Activated CD4-positive, alpha-beta T cell treated with anti-CD3 and anti-CD28 coated beads for 24 hours (primary cell): Measurements from ENCODE around the gene TRRAP.

ENCODE experiments used
- DNase-seq, 2 donors: peaks; one replicate each; pipeline ENCODE4 v3.0.0-alpha.2; 2020; ENCODE audit warnings: low read depth in 2 of 2

TRRAP gene

DNA sequence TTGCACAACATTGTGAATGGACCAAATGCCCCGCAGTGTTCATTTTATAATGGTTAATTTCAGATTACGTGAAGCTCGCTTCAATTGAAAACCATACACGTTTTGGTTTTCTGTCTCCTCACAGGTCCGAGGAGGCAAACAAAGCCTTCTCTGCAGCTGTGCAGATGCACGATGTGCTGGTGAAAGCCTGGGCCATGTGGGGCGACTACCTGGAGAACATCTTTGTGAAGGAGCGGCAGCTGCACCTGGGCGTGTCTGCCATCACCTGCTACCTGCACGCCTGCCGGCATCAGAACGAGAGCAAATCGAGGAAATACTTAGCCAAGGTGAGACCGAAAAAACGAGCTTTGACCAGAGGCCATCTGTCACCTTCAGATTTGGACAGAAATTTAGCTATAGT lies 110.3 kb downstream of the TRRAP start:
- no peak for DNase-seq

DNA sequence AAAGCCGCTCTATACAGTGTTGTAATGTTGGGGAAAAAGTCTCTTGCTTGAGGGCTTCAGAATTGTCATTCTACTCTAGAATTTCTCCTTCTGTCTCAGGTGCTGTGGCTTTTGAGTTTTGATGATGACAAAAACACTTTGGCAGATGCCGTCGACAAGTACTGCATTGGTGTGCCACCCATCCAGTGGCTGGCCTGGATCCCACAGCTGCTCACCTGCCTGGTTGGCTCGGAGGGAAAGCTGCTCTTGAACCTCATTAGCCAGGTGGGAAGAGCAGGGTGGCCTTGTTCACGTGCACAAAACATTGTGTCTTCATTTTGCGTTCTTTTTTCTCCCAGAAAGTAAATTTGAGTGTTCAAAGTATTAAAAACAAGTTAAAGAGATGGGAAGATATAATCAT lies 112.0 kb downstream of the TRRAP start:
- no peak for DNase-seq

DNA sequence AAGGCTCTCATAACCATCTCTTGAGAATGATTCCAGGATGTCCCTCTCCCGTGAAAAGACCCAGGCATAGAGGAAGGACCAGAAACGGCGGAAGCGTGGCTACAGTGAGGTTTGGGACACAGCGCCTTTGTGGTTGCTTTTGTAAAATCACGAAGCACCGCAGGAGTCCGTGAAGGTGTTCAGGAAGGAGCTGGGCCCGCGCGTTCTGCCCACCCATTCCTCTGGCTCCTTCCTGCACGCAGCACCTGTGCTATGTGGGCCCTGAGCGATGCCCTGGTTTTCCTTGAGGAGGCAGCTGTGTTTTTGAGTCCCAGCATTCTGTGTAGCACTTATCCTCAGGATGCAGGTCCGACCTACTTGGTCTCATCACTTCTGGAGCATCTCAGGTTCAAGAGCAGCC lies 112.8 kb downstream of the TRRAP start:
- no peak for DNase-seq

DNA sequence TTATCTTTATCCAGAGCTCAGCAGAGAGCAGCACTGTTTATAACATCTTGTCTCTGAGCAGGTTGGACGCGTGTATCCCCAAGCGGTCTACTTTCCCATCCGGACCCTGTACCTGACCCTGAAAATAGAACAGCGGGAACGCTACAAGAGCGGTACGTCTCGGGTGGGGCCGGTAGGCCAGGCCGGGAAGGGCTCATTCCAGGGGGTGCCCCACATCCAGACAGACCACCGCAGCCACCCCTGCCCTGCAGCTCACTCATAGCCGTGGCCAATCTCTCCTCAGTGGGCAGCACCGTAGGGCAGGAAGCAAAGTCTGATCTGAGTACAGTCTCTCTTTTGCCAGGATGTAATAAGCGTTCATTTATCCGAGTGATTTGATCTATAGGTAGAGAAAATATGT lies 113.7 kb downstream of the TRRAP start:
- DNase-seq = no peak

DNA sequence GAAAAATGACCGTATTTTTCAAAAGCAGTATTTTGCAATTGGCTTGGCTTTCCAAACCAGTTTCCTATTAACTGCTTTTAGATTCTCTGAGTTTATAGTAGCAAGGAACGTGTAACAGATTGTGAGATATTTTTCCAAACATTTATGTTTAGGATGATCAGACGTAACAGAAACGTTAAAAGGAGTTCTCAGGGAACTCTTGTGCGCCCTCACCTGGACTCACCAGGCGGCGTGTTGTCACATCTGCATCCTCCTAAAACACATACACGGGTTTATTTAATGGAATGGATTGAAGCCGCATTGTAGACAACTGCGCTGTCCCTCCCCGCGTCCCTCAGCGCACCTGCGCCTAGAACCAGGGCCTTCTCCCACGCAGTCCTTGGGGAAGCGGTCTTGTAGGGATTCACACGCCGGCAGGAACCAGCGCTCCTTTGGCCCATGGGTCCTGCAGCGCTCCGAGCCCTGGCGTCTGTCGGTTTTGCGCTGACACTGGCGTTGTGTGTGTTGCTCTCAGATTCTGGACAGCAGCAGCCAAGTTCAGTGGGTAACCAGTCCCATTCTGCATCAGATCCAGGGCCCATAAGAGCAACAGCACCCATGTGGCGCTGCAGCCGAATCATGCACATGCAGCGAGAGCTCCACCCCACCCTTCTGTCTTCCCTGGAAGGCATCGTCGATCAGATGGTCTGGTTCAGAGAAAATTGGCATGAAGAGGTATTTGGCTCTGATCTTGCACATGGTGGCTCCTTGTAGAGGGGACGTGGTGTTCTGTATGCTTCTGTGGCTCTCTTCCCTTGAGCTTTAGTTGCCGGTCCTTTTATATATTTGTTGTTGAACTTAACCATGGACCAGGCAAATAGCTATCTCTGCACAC lies 114.9 kb downstream of the TRRAP start:
- DNase-seq = no peak

DNA sequence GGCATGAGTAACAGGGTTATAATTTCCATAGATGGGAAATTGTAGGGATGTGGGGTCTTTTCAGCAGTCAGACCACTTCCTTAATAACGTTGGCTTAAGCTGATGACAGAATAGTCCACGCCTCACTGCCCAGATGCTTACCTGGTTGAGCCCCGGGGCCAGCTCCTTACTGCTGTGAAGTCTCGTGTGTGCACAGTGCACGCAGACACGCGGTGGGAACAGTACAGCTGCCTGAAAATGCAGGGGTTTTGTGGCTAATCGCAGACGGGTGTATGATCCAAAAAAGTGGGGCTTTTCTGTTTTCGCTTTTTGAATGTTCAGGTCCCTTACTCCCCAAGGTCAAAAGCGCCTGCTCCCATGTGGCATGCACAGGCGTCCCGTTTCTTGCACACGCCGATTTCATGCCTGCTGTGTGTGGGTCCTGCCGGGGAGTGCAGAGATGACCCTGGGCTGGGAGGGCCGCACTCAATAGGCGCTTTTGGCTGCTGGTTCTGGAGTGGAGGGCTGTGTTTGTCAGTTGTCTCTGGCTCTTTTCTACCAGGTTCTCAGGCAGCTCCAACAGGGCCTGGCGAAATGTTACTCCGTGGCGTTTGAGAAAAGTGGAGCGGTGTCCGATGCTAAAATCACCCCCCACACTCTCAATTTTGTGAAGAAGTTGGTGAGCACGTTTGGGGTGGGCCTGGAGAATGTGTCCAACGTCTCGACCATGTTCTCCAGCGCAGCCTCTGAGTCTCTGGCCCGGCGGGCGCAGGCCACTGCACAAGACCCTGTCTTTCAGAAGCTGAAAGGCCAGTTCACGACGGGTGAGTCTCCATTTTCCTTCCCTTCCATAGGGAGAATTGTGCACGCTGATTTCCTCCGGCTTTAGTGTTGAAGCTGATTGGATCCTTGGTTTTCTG lies 116.0 kb downstream of the TRRAP start:
- DNase-seq = no peak

DNA sequence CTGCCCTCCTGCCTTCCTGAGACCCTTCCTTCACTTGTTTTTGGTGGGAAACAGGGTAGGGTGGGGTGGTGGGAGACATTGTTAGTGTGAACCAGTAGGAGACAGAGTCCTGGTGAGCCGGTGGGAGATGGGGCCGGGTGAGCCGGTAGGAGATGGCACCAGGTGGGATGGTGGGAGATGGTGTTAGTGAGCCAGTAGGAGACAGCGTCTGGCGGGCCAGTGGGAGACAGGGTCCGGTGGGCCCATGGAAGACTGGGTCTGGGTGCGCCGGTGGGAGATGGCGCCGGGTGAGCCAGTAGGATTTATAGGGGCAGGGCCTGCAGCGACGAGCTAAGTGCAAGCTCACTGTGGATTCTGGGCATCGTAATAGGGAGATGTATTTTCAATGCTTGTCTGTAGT lies 116.8 kb downstream of the TRRAP start:
- DNase-seq = no peak

DNA sequence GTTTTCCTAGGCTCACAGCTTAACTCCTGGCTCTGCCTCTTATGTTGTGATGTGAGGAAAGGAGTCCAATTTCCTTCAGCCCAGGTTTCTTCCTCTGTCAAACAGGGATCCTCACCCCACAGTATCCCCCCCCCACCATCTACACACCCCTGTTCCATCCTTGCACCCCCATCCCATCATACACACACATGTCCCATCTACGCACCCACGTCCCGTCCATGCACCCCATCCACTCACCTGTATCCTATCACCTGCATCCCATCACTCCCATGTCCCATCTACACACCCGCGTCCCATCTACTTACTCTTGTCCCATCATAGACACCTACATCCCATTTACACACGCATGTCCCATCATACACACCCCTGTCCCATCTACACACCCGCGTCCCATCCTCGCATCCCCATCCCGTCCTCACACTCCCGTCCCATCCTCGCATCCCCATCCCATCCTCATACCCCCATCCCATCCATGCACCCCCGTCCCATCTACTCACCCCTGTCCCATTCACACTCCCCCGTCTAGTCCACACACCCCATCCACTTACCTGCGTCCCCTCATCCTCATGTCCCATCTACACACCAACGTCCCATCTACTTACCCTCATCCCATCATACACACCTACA lies 117.3 kb downstream of the TRRAP start:
- DNase-seq = no peak

DNA sequence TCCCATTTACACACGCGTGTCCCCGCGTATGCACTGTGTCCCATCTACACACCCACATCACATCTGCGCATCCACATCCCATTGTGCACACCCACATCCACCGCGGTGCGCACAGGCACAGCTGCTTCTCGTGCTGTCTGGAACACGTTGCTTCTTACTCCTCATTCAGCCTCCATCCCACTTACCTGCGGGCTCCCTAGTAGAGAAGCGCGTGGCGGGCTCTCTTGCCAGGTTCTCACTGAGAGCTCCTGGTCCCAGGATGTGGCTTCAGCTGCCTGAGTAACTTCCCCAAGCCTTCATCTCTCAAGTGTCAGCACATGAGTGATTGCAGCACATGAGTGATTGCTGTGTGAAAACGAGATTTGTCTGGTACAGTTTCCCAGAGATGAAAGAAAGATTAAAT lies 117.8 kb downstream of the TRRAP start:
- DNase-seq = no peak

DNA sequence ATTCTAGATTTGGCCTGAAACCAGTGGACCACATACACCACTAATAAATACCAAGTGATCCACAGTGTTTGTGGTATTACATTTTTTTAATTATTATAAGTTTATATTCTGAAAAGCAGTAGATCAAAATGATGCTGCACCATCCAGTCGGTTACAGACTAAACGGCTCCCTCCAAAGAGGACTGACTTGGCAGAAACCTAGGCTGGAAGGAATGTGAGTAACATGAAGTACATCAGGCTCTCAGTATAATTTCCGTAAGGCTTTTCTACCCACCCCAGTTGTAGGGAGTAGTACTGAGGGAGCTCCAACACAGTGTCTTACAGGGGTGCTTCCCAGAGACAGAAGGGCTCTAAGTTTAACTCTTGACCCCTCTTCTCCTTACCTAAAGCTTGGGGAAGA lies 119.5 kb downstream of the TRRAP start:
- no peak for DNase-seq

DNA sequence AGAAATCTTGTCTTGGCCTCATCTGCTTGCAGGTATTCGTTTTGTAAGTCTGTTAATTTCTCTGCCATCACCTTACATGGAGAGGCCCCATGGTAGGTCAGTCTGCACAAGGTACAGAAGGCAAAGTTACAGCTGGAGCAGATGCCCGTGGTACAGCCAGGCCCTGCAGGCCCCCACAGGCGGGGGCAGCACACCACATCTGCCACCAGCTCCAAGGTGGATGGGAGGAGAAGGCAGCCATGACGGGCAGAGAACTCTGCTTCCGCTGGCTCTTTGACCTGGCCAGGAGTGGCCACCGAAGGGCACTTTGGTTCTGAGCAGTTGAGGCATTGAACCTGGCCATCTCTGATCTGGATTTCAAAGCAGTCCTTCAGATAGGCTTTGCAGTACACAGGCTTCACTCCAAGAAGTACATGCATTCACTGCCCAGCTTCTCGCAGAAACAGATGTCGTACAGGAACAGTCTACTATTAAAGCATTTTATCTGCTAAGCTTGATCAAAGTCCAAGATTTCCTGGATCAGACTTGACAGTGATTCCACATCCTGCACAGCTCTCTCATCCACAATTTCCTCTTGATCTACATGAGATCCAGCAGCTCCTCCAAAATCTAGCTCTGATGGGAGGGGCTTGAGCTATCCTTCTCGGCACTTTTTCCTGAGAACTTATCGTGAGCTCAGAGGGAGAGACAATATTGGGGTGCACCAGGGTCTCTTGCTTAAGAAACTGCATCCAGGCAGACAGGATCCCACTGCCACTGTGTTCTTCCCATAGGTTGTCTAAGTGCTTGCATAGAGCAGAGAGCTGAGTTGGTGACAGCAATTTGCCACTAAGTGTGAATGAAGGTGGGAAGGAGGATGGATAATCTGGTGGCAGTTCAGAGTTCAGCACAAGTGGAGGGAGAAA lies 120.7 kb downstream of the TRRAP start:
- DNase-seq = no peak

DNA sequence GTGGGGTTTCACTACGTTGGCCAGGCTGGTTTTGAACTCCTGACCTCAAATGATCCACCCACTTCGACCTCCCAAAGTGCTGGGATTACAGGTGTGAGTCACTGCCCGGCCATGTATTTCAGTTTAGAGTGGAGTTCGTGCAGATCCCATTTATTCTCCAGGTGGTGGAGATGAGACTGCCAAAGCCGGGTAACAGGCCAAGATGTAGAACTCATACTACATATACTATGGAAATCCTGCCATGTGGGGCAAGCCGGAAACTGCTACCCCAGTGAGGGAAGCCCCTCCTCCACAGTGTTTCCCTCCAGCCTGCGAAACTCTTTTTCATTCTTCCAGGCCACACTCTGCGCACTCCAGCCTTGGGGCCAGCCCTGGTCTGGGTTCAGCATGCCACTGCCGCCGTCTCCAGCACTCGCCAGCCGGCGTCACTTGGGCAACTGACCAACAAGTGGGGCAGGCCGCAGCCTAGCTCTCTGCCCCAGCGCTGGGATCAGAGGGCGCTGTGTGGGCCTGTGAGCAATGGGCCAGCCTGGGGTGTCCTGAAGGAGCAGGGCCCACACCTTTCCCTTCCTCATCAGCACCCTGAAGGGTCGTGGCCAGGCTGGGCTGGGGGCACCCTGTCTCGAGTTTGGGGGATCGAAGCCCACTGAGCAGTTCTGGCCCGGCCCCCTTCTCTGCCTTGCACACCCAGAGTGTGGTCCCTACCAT lies 122.0 kb downstream of the TRRAP start:
- no peak for DNase-seq

DNA sequence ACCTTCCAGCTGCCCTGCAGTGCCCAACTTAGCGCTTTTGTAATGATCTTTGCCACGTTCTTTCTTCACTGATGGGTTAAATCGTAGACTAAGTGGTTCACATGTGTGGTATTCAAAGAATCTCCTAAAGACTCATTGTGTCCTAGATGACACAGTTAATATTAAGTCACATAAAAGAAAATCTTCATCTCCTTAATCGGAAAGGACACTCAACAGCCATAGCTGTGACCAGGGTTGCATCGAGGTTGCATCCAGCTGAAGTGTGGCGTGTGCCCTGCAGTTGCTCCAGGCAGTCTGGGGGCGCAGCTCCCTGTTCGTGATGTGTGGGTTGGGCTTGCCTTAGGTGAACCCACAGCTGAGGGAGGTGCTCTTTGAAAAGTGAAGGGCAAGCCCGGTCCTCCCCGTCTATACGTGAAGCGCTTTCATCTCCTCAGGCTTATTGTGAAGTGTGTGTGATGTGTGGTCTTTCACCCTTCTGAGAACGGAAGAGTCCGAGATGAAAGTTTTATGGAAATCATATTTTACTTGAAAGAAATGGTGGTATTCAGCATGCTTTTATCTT lies 122.7 kb downstream of the TRRAP start:
- DNase-seq = no peak

DNA sequence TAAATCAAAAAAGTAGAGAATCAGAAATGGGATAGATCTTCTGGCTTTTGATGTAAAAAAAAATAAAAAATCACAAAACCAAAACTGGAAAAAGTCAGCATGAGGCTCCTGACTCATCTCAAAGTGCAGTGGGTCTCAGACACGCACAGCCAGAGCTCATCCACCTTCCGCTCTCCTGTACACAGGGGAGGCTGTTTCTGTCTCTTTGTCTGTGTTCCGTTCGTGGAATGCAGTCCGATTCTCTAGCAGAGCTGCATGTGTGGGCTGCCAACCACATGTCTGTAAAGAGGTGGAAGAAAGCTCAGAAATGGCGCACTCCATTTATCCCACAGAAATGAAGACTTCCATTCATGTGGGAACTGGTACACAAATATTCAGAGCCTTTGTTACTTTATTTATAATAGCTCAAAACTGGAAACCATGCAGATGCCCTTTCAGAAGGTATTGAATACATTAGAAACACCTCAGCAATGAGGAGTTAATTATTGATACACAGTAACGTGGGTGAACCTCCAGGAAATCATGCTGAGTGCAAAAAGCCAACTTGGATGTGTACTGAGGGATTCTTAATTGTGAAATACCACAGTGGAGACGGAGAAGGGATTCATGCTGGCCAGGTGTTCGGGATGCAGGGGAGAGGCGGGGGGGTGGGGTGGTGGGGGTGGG lies 123.3 kb downstream of the TRRAP start:
- DNase-seq = no peak

DNA sequence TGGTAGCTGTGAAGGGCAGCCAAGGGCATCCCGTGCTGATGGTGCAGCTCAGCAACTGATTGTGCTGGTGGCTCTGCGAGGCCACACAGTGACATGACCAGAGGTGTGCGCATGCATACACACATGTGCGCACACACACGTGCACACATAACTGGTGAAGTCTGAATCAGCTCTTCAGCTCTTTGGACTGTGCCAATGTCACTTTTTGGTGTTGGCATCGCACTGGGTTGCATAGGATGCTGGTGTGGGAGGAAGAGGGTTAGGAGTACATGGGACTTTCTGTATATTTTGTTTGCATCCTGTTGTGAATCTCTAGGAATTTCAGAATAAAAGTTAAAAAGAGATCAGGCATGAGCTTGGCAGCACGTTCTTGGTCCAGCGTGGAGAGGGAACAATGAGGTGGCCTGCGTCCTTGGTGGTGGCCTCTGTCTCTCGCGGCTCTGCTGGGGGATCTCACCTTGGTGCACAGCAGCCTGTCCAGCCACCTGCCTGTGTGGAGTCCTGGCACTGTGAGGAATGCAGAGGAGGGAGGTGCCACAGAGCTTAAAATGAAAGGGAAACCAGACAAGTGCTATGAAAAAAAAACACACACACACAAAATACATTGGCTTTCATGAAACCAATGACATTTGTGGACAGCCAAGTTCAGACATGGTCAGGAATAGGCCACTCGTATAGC lies 124.0 kb downstream of the TRRAP start:
- DNase-seq = no peak

DNA sequence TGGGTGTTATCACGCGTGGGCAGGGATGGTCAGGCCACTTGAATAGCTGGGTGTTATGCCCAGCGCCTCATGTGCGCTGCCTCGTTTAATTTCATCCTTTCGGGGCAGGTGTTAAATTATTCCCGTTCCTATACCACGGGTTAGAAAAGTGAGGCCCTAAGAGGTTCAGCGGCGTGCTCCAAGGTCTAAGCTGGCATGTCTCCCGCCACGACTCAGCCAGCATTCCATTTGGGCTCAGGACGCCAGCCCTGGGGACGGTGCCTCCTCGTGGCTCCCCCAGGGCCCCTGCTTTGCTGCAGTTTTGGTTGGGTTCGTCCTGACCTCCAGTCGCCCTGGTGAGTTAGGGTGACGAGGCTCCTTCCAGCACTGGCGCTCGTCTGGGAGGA lies 124.5 kb downstream of the TRRAP start:
- DNase-seq = no peak

DNA sequence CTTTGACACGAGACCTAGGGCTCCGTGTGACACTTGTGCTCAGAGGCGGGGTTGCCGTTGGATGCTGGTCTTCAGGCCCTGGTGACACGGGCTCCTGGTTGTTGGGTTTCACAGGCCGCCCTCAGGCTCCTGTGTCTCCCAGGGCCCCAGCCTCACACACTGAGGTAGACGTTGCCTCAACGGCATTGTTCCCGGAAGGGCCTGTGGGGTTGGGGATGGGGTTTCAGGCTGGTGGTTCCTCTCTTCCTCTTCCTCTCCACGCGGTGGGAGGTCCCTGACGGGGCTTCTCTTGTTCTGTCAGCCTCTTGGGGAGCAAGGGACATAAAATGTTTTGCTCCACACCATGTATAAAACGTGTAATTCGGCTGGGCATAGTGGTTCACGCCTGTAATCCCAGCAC lies 125.1 kb downstream of the TRRAP start:
- DNase-seq = no peak

DNA sequence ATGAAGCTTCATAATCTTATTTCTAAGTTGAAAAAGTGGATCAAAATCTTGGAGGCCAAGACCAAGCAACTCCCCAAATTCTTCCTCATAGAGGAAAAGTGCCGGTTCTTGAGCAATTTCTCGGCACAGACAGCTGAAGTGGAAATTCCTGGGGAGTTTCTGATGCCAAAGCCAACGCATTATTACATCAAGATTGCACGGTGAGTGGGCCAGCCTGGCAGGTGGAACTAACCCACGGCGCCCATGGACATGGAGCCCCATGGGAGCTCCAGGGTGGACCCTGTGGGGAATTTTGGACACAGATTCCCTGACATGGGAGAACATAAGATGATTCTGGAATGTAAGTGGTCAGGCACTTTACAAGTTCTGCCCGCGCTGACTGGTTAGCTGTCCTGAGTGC lies 125.9 kb downstream of the TRRAP start:
- no peak for DNase-seq

DNA sequence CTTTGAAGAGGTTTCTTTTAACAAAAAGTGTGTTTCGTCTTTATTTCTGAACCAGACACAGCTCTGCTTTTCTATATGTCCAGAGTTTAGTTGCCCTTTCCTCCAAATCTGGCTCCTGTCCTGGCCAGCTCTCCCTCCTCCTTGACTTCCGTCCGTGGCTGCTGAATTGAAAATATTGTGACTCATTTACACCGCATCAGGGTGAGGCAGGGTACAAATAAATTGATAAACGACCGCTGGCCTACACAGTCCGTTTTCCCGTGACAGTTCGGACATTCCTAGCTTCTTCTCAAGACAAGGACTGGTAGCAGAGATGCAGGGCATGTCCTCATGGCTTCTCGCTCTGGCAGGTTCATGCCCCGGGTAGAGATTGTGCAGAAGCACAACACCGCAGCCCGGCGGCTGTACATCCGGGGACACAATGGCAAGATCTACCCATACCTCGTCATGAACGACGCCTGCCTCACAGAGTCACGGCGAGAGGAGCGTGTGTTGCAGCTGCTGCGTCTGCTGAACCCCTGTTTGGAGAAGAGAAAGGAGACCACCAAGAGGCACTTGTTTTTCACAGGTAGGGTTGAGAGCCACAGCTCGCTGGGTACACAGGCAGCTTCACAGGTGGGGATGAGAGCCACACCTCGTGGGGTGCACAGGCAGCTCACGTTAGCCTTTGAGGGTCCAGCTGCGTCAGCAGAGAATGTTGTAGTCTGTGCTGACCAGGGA lies 126.6 kb downstream of the TRRAP start:
- no peak for DNase-seq
